Measurements from ENCODE around the gene NOXO1. TPM values are rescaled to one million over a fixed set of nuclear protein-coding genes. Genes with fewer than 3 reads are reported as not detected.

Gene NOXO1
- polyA plus RNA-seq, 1 donor from 2014 or later: 8.5 TPM

DNA sequence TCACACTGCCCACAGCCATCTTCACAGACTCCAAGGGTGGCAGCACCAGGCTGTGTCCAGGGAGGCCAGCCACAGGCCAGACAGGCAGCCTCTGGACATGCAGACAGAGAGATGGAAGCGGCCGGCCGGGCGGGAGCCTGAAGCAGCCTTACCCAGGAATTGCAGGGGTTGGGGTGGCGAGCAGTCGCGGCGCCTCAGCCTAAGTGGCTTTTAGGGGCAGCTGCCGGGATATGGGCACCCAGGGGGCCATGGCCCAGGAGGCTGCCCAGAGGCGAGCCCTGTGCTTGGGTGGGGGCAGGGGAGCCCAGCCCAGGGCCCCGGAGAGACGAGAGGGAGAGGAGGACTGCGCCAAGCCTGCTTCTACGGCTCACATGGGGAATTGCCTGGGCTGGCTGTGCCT, 44.0 kb upstream of the NOXO1 start:
- Histone ChIP-seq H3K4me3 (ENCODE audit: low read length) (no peak overlapping the region), H3K9me3 (ENCODE audit: low read length) (no peaks in the 10 kb centered on the region), H2AFZ (ENCODE audit: low read depth, low read length) (no peak overlapping the region), H3K36me3 (ENCODE audit: insufficient read depth, low read length) (no peaks in the 10 kb centered on the region), H3K9me2 (ENCODE audit: insufficient read depth, low read length) (no peaks in the 10 kb centered on the region), H3K27ac (ENCODE audit: low read length) (no peak overlapping the region), H3K27me3 (ENCODE audit: insufficient read depth, low read depth, low read length) (peaks cover 39% of the 10 kb centered on the region), H3K4me2 (ENCODE audit: low read length) (no peak overlapping the region), H3K9ac (ENCODE audit: low read length) (no peak overlapping the region), H3K79me2 (replicated peaks; ENCODE audit: insufficient read depth, low read length) (no peaks in the 10 kb centered on the region), H4K20me1 (ENCODE audit: insufficient read depth) (no peaks in the 10 kb centered on the region), H3F3A (ENCODE audit: insufficient read depth, low read length, poor library complexity, severe bottlenecking) (no peaks in the 10 kb centered on the region)
- TF ChIP-seq EZH2 (IDR thresholded peaks at IDR 0.05; ENCODE audit: borderline replicate concordance, insufficient read depth, low read length, poor library complexity, severe bottlenecking) (no peak), POLR2AphosphoS5 (IDR thresholded peaks at IDR 0.05) (no peak), TAF1 (IDR thresholded peaks at IDR 0.05; ENCODE audit: low read depth) (no peak), SMC3 (conservative IDR thresholded peaks at IDR 0.05; ENCODE audit: poor library complexity) (no peak), EP300 (conservative IDR thresholded peaks at IDR 0.05; ENCODE audit: poor library complexity, severe bottlenecking) (no peak), RAD21 (conservative IDR thresholded peaks at IDR 0.05) (no peak), MXI1 (conservative IDR thresholded peaks at IDR 0.05; ENCODE audit: poor library complexity, severe bottlenecking) (no peak)
- TF ChIP-seq, protein P1, sequence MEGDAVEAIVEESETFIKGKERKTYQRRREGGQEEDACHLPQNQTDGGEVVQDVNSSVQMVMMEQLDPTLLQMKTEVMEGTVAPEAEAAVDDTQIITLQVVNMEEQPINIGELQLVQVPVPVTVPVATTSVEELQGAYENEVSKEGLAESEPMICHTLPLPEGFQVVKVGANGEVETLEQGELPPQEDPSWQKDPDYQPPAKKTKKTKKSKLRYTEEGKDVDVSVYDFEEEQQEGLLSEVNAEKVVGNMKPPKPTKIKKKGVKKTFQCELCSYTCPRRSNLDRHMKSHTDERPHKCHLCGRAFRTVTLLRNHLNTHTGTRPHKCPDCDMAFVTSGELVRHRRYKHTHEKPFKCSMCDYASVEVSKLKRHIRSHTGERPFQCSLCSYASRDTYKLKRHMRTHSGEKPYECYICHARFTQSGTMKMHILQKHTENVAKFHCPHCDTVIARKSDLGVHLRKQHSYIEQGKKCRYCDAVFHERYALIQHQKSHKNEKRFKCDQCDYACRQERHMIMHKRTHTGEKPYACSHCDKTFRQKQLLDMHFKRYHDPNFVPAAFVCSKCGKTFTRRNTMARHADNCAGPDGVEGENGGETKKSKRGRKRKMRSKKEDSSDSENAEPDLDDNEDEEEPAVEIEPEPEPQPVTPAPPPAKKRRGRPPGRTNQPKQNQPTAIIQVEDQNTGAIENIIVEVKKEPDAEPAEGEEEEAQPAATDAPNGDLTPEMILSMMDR (IDR thresholded peaks at IDR 0.05; ENCODE audit: poor library complexity, severe bottlenecking): no peak
- TF ChIP-seq, protein P2, sequence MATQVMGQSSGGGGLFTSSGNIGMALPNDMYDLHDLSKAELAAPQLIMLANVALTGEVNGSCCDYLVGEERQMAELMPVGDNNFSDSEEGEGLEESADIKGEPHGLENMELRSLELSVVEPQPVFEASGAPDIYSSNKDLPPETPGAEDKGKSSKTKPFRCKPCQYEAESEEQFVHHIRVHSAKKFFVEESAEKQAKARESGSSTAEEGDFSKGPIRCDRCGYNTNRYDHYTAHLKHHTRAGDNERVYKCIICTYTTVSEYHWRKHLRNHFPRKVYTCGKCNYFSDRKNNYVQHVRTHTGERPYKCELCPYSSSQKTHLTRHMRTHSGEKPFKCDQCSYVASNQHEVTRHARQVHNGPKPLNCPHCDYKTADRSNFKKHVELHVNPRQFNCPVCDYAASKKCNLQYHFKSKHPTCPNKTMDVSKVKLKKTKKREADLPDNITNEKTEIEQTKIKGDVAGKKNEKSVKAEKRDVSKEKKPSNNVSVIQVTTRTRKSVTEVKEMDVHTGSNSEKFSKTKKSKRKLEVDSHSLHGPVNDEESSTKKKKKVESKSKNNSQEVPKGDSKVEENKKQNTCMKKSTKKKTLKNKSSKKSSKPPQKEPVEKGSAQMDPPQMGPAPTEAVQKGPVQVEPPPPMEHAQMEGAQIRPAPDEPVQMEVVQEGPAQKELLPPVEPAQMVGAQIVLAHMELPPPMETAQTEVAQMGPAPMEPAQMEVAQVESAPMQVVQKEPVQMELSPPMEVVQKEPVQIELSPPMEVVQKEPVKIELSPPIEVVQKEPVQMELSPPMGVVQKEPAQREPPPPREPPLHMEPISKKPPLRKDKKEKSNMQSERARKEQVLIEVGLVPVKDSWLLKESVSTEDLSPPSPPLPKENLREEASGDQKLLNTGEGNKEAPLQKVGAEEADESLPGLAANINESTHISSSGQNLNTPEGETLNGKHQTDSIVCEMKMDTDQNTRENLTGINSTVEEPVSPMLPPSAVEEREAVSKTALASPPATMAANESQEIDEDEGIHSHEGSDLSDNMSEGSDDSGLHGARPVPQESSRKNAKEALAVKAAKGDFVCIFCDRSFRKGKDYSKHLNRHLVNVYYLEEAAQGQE (IDR thresholded peaks at IDR 0.05; ENCODE audit: borderline replicate concordance): no peak

DNA sequence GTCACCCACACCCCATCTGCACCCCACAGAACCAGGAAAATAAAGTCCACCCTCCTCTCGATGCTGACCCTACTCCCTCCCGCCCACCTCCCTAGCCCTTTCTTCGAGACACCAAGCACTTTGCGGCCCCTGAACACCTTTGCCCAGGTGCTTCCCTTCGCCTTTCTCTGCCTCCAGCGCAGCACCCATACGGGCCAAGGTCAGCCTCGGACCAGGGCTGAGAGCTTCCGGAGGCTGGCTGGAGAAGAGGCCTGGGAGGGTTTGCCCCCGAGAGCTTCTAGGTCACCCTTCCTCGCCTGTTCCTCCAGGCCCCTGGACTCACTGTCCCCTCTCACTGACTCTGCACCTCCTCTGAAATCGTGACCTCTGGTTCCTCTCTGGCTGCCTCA, 42.8 kb upstream of the NOXO1 start:
- Histone ChIP-seq H3K79me2 (replicated peaks; ENCODE audit: insufficient read depth, low read length) (no peaks in the 10 kb centered on the region), H3K27me3 (ENCODE audit: insufficient read depth, low read depth, low read length) (peaks cover 51% of the 10 kb centered on the region), H3K27ac (ENCODE audit: low read length) (no peak overlapping the region), H4K20me1 (ENCODE audit: insufficient read depth) (no peaks in the 10 kb centered on the region), H3F3A (ENCODE audit: insufficient read depth, low read length, poor library complexity, severe bottlenecking) (no peaks in the 10 kb centered on the region), H3K4me2 (ENCODE audit: low read length) (no peak overlapping the region), H3K9me3 (ENCODE audit: low read length) (no peaks in the 10 kb centered on the region), H3K36me3 (ENCODE audit: insufficient read depth, low read length) (no peaks in the 10 kb centered on the region), H2AFZ (ENCODE audit: low read depth, low read length) (no peak overlapping the region), H3K4me3 (ENCODE audit: low read length) (no peak overlapping the region), H3K9me2 (ENCODE audit: insufficient read depth, low read length) (no peaks in the 10 kb centered on the region), H3K9ac (ENCODE audit: low read length) (no peak overlapping the region)
- TF ChIP-seq, protein P1 (IDR thresholded peaks at IDR 0.05; ENCODE audit: poor library complexity, severe bottlenecking): no peak
- TF ChIP-seq, protein P2 (IDR thresholded peaks at IDR 0.05; ENCODE audit: borderline replicate concordance): no peak
- TF ChIP-seq RAD21 (conservative IDR thresholded peaks at IDR 0.05) (no peak), EP300 (conservative IDR thresholded peaks at IDR 0.05; ENCODE audit: poor library complexity, severe bottlenecking) (no peak), MXI1 (conservative IDR thresholded peaks at IDR 0.05; ENCODE audit: poor library complexity, severe bottlenecking) (no peak), POLR2AphosphoS5 (IDR thresholded peaks at IDR 0.05) (no peak), SMC3 (conservative IDR thresholded peaks at IDR 0.05; ENCODE audit: poor library complexity) (no peak), TAF1 (IDR thresholded peaks at IDR 0.05; ENCODE audit: low read depth) (no peak), EZH2 (IDR thresholded peaks at IDR 0.05; ENCODE audit: borderline replicate concordance, insufficient read depth, low read length, poor library complexity, severe bottlenecking) (no peak)

All from neural cell (in vitro differentiated cells).